Activated CD8-positive, alpha-beta memory T cell treated with anti-CD3 and anti-CD28 coated beads for 1 hour (primary cell): ENCODE measurements around the gene NUMA1.

Source experiments
- DNase-seq, 2 donors: peaks; one replicate each; pipeline ENCODE4 v3.0.0-alpha.2; 2020; ENCODE audit warnings: low read depth in 1 of 2; ENCODE audit errors: extremely low read depth in 1 of 2

Gene NUMA1

GRCh38 chr11:71977743-71978418 lies 102.5 kb downstream of the NUMA1 start:
- DNase-seq, result peak; percentile 20 to 22

GRCh38 chr11:71977090-71977489 lies 103.3 kb downstream of the NUMA1 start:
- DNase-seq, result no peak

- no peak for DNase-seq
Measured at GRCh38 chr11:71976551-71976950, 103.8 kb downstream of the NUMA1 start.

GRCh38 chr11:71971680-71972079 lies 108.7 kb downstream of the NUMA1 start:
- DNase-seq, result no peak

- DNase-seq, result no peak
Measured at GRCh38 chr11:71964641-71965040, 115.7 kb downstream of the NUMA1 start.

- DNase-seq, result no peak
Measured at GRCh38 chr11:71963468-71963867, 116.9 kb downstream of the NUMA1 start.

GRCh38 chr11:71962428-71963038 lies 117.8 kb downstream of the NUMA1 start:
- no peak for DNase-seq

- DNase-seq, result no peak
Measured at GRCh38 chr11:71955898-71956456, 124.4 kb downstream of the NUMA1 start.
